ENCODE measurements around the gene CSF2.

The CSF2 gene

GRCh38 chr5:132073231-132074013 lies at the start of gene CSF2:
CSF2 (plus strand) TSS chr5:132073789; CDS start chr5:132073824, 35 bp downstream.
- no peak for DNase-seq (ENCODE audit: low spot score)
- in situ Hi-C loops (cut with MboI; ENCODE audit: low pct_unique_long_range_greater_than_20kb, low sequenced_read_pairs, unreplicated experiment) = loop anchor here (25.0 kb wide), 1 partner anchor 289 kb away; the partner anchor contains the start of gene SLC22A5
- TF ChIP-seq CTCF (IDR thresholded peaks at IDR 0.05; ENCODE audit: extremely low read depth, insufficient read depth, missing control alignments) = no peak

GRCh38 chr5:132024117-132024435 lies 49.5 kb upstream of the CSF2 start:
- no peak for TF ChIP-seq CTCF (IDR thresholded peaks at IDR 0.05; ENCODE audit: extremely low read depth, insufficient read depth, missing control alignments)
- in situ Hi-C loops (cut with MboI; ENCODE audit: low pct_unique_long_range_greater_than_20kb, low sequenced_read_pairs, unreplicated experiment) = no loop called here

GRCh38 chr5:132024789-132025402 lies 48.7 kb upstream of the CSF2 start:
- TF ChIP-seq CTCF (IDR thresholded peaks at IDR 0.05; ENCODE audit: extremely low read depth, insufficient read depth, missing control alignments) = no peak
- in situ Hi-C loops (cut with MboI; ENCODE audit: low pct_unique_long_range_greater_than_20kb, low sequenced_read_pairs, unreplicated experiment) = no loop called here
- no peak for DNase-seq (ENCODE audit: low spot score)

More at GRCh38 chr5:132024117-132024435, 49.5 kb upstream of the CSF2 start:
- no peak for DNase-seq (ENCODE audit: low spot score)

- in situ Hi-C loops (cut with MboI; ENCODE audit: low pct_unique_long_range_greater_than_20kb, low sequenced_read_pairs, unreplicated experiment) = no loop called here
- no peak for DNase-seq (ENCODE audit: low spot score)
These were observed 48.1 kb upstream of the CSF2 start for GRCh38 chr5:132025403-132025971.

GRCh38 chr5:132026516-132027008 lies 47.0 kb upstream of the CSF2 start:
- TF ChIP-seq CTCF (IDR thresholded peaks at IDR 0.05; ENCODE audit: extremely low read depth, insufficient read depth, missing control alignments) = no peak
- in situ Hi-C loops (cut with MboI; ENCODE audit: low pct_unique_long_range_greater_than_20kb, low sequenced_read_pairs, unreplicated experiment) = no loop called here
- DNase-seq (ENCODE audit: low spot score) = no peak

More at GRCh38 chr5:132025403-132025971, 48.1 kb upstream of the CSF2 start:
- TF ChIP-seq CTCF (IDR thresholded peaks at IDR 0.05; ENCODE audit: extremely low read depth, insufficient read depth, missing control alignments) = no peak

GRCh38 chr5:132027027-132027426 lies 46.6 kb upstream of the CSF2 start:
- no peak for DNase-seq (ENCODE audit: low spot score)
- in situ Hi-C loops (cut with MboI; ENCODE audit: low pct_unique_long_range_greater_than_20kb, low sequenced_read_pairs, unreplicated experiment) = no loop called here
- no peak for TF ChIP-seq CTCF (IDR thresholded peaks at IDR 0.05; ENCODE audit: extremely low read depth, insufficient read depth, missing control alignments)
